ENCODE data around the gene RHBG.

DNA sequence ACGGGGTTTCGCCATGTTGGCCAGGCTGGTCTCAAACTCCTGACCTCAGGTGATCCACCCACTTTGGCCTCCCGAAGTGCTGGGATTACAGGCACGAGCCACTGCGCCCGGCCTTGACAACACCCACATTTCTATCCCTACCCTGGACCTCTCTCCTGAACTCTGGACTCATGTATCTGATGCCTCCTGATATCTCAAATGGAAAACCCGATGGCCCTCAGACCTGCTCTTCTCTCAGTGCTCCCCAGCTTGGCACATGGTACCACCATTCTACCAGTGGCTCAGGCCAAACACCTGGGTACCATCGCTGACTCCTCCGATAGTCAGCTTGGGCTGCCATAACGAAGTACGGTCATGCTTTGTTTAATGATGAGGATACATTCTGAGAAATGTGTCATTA is 8.5 kb upstream of the RHBG start:
- TF ChIP-seq POLR2A (IDR thresholded peaks at IDR 0.05): no peak
- TF ChIP-seq, protein P1, sequence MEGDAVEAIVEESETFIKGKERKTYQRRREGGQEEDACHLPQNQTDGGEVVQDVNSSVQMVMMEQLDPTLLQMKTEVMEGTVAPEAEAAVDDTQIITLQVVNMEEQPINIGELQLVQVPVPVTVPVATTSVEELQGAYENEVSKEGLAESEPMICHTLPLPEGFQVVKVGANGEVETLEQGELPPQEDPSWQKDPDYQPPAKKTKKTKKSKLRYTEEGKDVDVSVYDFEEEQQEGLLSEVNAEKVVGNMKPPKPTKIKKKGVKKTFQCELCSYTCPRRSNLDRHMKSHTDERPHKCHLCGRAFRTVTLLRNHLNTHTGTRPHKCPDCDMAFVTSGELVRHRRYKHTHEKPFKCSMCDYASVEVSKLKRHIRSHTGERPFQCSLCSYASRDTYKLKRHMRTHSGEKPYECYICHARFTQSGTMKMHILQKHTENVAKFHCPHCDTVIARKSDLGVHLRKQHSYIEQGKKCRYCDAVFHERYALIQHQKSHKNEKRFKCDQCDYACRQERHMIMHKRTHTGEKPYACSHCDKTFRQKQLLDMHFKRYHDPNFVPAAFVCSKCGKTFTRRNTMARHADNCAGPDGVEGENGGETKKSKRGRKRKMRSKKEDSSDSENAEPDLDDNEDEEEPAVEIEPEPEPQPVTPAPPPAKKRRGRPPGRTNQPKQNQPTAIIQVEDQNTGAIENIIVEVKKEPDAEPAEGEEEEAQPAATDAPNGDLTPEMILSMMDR (IDR thresholded peaks at IDR 0.05): no peak
